Skeletal muscle satellite cell (primary cell): ENCODE results near the gene ANP32B.
"Not testable (repeated sequence)": the region's sequence is repeated elsewhere in the genome, so short reads cannot be mapped to it uniquely, and the experiment has no call there.

Source experiments
- H3K27me3 ChIP-seq: 2 replicates; pipeline ENCODE4 v1.7.0; 2013; ENCODE audit warnings: low read length; ENCODE audit not compliant: control insufficient read depth, insufficient read depth
- H3K36me3 ChIP-seq: 2 replicates; pipeline ENCODE4 v1.7.0; 2013; ENCODE audit warnings: mild to moderate bottlenecking, control low read depth, low read length; ENCODE audit not compliant: insufficient read depth
- H3K4me1 ChIP-seq: 2 replicates; pipeline ENCODE4 v1.7.0; 2013; ENCODE audit warnings: low read length; ENCODE audit not compliant: control insufficient read depth, insufficient read depth
- H3K4me2 ChIP-seq: 2 replicates; pipeline ENCODE4 v1.7.0; 2013; ENCODE audit warnings: mild to moderate bottlenecking, low read length
- H3K4me3 ChIP-seq: 2 replicates; pipeline ENCODE4 v1.7.0; 2013; ENCODE audit warnings: low read length
- H3K9ac ChIP-seq: 2 replicates; pipeline ENCODE4 v1.7.0; 2013; ENCODE audit warnings: mild to moderate bottlenecking, low read depth, low read length, moderate library complexity
- H3K9me3 ChIP-seq: replicated peaks from 2 replicates; pipeline ENCODE4 v1.7.0; 2013; ENCODE audit warnings: mild to moderate bottlenecking, control low read depth, low read length

The ANP32B gene

GRCh38 chr9:97947094-97947493 lies 36.0 kb upstream of the ANP32B start:
- H3K9me3 ChIP-seq, H3K36me3 ChIP-seq, H3K4me3 ChIP-seq, H3K4me1 ChIP-seq, H3K9ac ChIP-seq, H3K4me2 ChIP-seq: not testable (repeated sequence)
- H3K27me3 ChIP-seq: peaks cover 34% of the 10 kb centered on the region

- H3K36me3 ChIP-seq: not testable (repeated sequence)
These were observed 32.3 kb upstream of the ANP32B start for GRCh38 chr9:97950873-97951272.

GRCh38 chr9:97954550-97954989 lies 28.6 kb upstream of the ANP32B start:
- Histone ChIP-seq H3K4me1 (peaks cover 4% of the 10 kb centered on the region), H3K9ac (no peak overlapping the region), H3K4me2 (no peak overlapping the region), H3K9me3 (no peaks in the 10 kb centered on the region), H3K27me3 (peaks cover 24% of the 10 kb centered on the region), H3K36me3 (no peaks in the 10 kb centered on the region), H3K4me3 (no peak overlapping the region)

More at GRCh38 chr9:97950873-97951272, 32.3 kb upstream of the ANP32B start:
- peaks cover 24% of the 10 kb centered on the region for H3K27me3 ChIP-seq
- H3K4me2 ChIP-seq, H3K4me1 ChIP-seq, H3K4me3 ChIP-seq, H3K9ac ChIP-seq, H3K9me3 ChIP-seq: not testable (repeated sequence)

GRCh38 chr9:97956331-97956730 lies 26.8 kb upstream of the ANP32B start:
- Histone ChIP-seq H3K4me1 (peaks cover 4% of the 10 kb centered on the region), H3K9me3 (no peaks in the 10 kb centered on the region), H3K4me3 (no peak overlapping the region), H3K9ac (no peak overlapping the region), H3K36me3 (no peaks in the 10 kb centered on the region), H3K27me3 (peaks cover 21% of the 10 kb centered on the region), H3K4me2 (no peak overlapping the region)

- no peak overlapping the region for H3K9ac ChIP-seq
- peaks cover 18% of the 10 kb centered on the region for H3K27me3 ChIP-seq
- no peak overlapping the region for H3K4me2 ChIP-seq
- no peak overlapping the region for H3K4me3 ChIP-seq
- H3K9me3 ChIP-seq: no peaks in the 10 kb centered on the region
- H3K4me1 ChIP-seq: peaks cover 4% of the 10 kb centered on the region
- no peaks in the 10 kb centered on the region for H3K36me3 ChIP-seq
These were observed 24.2 kb upstream of the ANP32B start for GRCh38 chr9:97958812-97959511.

GRCh38 chr9:97959585-97959984 lies 23.6 kb upstream of the ANP32B start:
- Histone ChIP-seq H3K9me3 (no peaks in the 10 kb centered on the region), H3K4me3 (no peak overlapping the region), H3K4me1 (peaks cover 4% of the 10 kb centered on the region), H3K9ac (no peak overlapping the region), H3K36me3 (no peaks in the 10 kb centered on the region), H3K27me3 (peaks cover 24% of the 10 kb centered on the region), H3K4me2 (no peak overlapping the region)

- not testable (repeated sequence) for H3K36me3 ChIP-seq, H3K4me2 ChIP-seq, H3K4me1 ChIP-seq, H3K9me3 ChIP-seq, H3K9ac ChIP-seq, H3K4me3 ChIP-seq
- peaks cover 24% of the 10 kb centered on the region for H3K27me3 ChIP-seq
These were observed 22.3 kb upstream of the ANP32B start for GRCh38 chr9:97960678-97961328.

GRCh38 chr9:97961361-97961760 lies 21.8 kb upstream of the ANP32B start:
- no peak overlapping the region for H3K4me2 ChIP-seq
- H3K4me3 ChIP-seq: no peak overlapping the region
- H3K36me3 ChIP-seq: no peaks in the 10 kb centered on the region
- H3K9me3 ChIP-seq: no peaks in the 10 kb centered on the region
- H3K4me1 ChIP-seq: peaks cover 4% of the 10 kb centered on the region
- H3K27me3 ChIP-seq: peaks cover 26% of the 10 kb centered on the region
- H3K9ac ChIP-seq: no peak overlapping the region

GRCh38 chr9:97962136-97962535 lies 21.0 kb upstream of the ANP32B start:
- no peaks in the 10 kb centered on the region for H3K9me3 ChIP-seq
- no peak overlapping the region for H3K4me3 ChIP-seq
- H3K27me3 ChIP-seq: peaks cover 31% of the 10 kb centered on the region
- no peak overlapping the region for H3K9ac ChIP-seq
- no peak overlapping the region for H3K4me2 ChIP-seq
- no peaks in the 10 kb centered on the region for H3K36me3 ChIP-seq
- peaks cover 4% of the 10 kb centered on the region for H3K4me1 ChIP-seq

GRCh38 chr9:97962575-97962974 lies 20.6 kb upstream of the ANP32B start:
- H3K9me3 ChIP-seq: no peaks in the 10 kb centered on the region
- no peak overlapping the region for H3K4me2 ChIP-seq
- no peak overlapping the region for H3K4me3 ChIP-seq
- H3K36me3 ChIP-seq: no peaks in the 10 kb centered on the region
- peaks cover 32% of the 10 kb centered on the region for H3K27me3 ChIP-seq
- no peak overlapping the region for H3K9ac ChIP-seq
- H3K4me1 ChIP-seq: peaks cover 4% of the 10 kb centered on the region

GRCh38 chr9:97963232-97963631 lies 19.9 kb upstream of the ANP32B start:
- peaks cover 4% of the 10 kb centered on the region for H3K4me1 ChIP-seq
- H3K27me3 ChIP-seq: peaks cover 32% of the 10 kb centered on the region
- H3K9ac ChIP-seq: no peak overlapping the region
- no peaks in the 10 kb centered on the region for H3K9me3 ChIP-seq
- H3K4me3 ChIP-seq: no peak overlapping the region
- H3K4me2 ChIP-seq: no peak overlapping the region
- H3K36me3 ChIP-seq: no peaks in the 10 kb centered on the region

- no peaks in the 10 kb centered on the region for H3K36me3 ChIP-seq
- H3K4me3 ChIP-seq: no peak overlapping the region
- H3K9ac ChIP-seq: no peak overlapping the region
- H3K4me1 ChIP-seq: no peaks in the 10 kb centered on the region
- H3K4me2 ChIP-seq: no peak overlapping the region
- H3K9me3 ChIP-seq: no peaks in the 10 kb centered on the region
- H3K27me3 ChIP-seq: peaks cover 32% of the 10 kb centered on the region
These were observed 18.2 kb upstream of the ANP32B start for GRCh38 chr9:97964901-97965300.
